Activated T-helper 2 cell treated with anti-CD3 and anti-CD28 coated beads, Interferon-gamma antibody, Interleukin-2, Interleukin-4, amounts not matched to agents 10 μg/mL and 5 μg/mL and 100 μg/mL, durations not matched to agents 14 hours and 24 hours and 36 hours (primary cell): Measurements from ENCODE around the gene SRMS. TPM values are rescaled to one million over a fixed set of nuclear protein-coding genes. Genes with fewer than 3 reads are reported as not detected.

Experiments used
- DNase-seq: peaks from one replicate; pipeline ENCODE4 v3.0.0; 2021; ENCODE audit warnings: low spot score
- H3K27ac Mint-ChIP-seq: one replicate; pipeline ENCODE4 v1.8.0; 2021; ENCODE audit warnings: mixed read lengths
- H3K27me3 Mint-ChIP-seq: one replicate; pipeline ENCODE4 v1.8.0; 2021; ENCODE audit warnings: low read depth, mixed read lengths
- H3K36me3 Mint-ChIP-seq: one replicate; pipeline ENCODE4 v1.8.0; 2021; ENCODE audit warnings: low read depth, mixed read lengths
- H3K4me1 Mint-ChIP-seq: one replicate; pipeline ENCODE4 v1.8.0; 2021; ENCODE audit warnings: low read depth, mixed read lengths
- H3K4me3 Mint-ChIP-seq: one replicate; pipeline ENCODE4 v1.8.0; 2021; ENCODE audit warnings: low read depth, mild to moderate bottlenecking, moderate library complexity, mixed read lengths
- H3K9me3 Mint-ChIP-seq: one replicate; pipeline ENCODE4 v1.8.0; 2021; ENCODE audit warnings: mixed read lengths
- intact Hi-C: fragments of 100-400 bp; cut with micrococcal nuclease; formaldehyde crosslinking; loops from one replicate; pipeline ENCODE4 v1.15.1; 2023
- total RNA-seq: library from RNA; stranded (reverse); gene quantifications from 2 replicates; pipeline ENCODE4 v1.2.3, GENCODE V29; 2022

Gene SRMS, protein sequence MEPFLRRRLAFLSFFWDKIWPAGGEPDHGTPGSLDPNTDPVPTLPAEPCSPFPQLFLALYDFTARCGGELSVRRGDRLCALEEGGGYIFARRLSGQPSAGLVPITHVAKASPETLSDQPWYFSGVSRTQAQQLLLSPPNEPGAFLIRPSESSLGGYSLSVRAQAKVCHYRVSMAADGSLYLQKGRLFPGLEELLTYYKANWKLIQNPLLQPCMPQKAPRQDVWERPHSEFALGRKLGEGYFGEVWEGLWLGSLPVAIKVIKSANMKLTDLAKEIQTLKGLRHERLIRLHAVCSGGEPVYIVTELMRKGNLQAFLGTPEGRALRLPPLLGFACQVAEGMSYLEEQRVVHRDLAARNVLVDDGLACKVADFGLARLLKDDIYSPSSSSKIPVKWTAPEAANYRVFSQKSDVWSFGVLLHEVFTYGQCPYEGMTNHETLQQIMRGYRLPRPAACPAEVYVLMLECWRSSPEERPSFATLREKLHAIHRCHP
- total RNA-seq: not detected in 2 replicates

DNA sequence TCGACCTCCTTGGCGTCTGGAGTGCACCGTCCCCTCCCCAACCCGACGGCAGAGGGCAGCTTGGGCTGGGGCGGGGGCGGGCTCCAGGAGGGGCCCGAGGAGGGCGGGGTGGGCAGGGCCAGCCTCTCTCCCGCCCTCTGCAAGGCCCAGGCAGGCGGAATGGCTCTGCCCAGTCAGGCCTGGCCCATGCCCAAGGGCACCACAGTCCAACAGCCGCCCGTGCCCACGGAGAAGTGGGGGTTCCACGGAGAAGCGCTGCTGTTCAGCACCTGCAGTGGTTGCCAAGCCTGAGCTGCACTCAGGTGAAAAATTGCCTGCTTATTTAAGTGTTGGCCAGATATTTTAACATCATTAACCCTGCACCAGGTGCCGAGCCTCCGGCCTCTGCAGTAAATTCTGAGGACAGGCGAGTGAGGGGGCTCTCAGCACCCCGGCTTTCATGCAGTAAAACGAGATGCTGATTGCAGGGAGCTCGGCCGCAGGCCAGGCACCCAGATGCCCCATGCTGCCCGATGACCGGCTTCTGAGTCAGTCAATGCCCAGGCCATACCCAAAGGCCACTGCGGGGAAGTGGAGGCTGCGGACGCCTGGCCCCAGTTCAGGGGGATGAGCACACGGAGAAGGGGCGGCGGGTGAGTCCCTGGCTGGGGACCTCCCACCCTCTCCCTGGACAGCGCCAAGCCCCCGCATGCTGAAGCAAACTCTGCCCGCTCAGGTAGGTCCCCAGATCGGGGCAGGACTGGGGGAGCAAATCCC is at the start of gene SRMS:
Gene SRMS (minus strand): TSS at position 25 of the 756 bp plus-strand sequence. CDS start 286 bp downstream, outside the sequence.
- intact Hi-C loops: no loop called here
- Mint-ChIP-seq H3K4me3 (no peak within 1 kb of the TSS), H3K27ac (no peak within 1 kb of the TSS), H3K4me1 (peaks cover 5% of the 10 kb centered on the region), H3K9me3 (no peaks in the 10 kb centered on the region), H3K27me3 (peaks cover 19% of the 10 kb centered on the region), H3K36me3 (no peaks in the 10 kb centered on the region)
- no peak for DNase-seq

DNA sequence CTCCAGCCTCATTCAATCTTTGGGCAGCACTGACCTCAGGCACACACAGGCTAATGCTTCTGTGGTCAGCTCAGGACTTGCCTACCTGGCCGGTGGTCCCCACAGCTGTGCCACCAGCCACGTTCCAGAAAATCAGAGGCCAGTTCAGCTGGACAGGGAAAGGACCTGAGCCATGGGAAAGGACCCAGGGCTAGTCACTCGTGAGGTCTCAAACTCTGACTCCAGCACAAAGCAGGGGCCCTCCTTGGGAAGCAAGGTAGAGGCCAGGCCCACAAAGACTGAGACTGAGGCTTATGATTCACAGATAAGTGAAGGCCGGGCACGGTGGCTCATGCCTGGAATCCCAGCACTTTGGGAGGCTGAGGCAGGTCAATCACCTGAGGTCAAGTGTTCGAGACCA is 48.9 kb upstream of the SRMS start:
- intact Hi-C loops: no loop called here
- Mint-ChIP-seq H3K4me1 (no peaks in the 10 kb centered on the region), H3K36me3 (peaks cover 36% of the 10 kb centered on the region), H3K27me3 (no peaks in the 10 kb centered on the region), H3K27ac (no peak overlapping the region), H3K9me3 (no peaks in the 10 kb centered on the region), H3K4me3 (no peak overlapping the region)
- no peak for DNase-seq

DNA sequence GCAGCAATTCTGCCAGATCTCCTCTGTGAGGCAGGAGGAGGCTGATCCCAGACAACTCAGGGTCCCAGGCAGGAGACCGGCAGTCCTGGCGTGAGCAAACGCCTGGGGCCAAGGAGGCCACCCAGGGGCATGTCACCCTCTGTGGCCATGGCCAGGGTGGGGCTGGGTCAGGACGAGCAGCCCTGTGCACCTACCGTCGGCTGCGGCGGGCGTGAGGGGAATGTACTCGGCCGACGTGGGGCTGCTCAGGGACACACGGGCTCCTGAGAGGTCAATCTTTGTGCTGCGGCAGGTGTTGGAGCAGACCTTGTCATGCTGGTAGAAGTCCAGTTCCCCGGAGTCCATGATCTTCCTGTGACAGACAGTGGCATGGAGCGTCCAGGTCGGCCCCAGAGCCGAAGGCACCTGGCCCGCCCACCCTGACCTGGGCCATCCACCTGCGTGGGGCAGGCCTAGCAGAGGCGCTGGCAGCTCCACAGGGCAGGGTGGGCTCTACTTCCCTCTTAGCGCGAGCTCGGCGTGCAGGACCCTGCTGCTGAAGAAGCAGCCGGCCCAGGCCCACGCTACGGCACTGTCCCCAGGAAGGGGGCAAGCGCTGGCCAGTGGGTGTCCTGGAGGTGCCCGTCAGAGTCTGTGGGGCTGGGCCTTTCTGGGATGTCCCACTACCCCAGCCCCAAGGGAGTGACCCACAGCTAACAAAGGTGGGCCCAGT is 48.0 kb upstream of the SRMS start:
- Mint-ChIP-seq H3K27ac (no peak overlapping the region), H3K4me1 (no peaks in the 10 kb centered on the region), H3K27me3 (no peaks in the 10 kb centered on the region), H3K4me3 (no peak overlapping the region), H3K9me3 (no peaks in the 10 kb centered on the region), H3K36me3 (peaks cover 39% of the 10 kb centered on the region)
- intact Hi-C loops: no loop called here
- DNase-seq: no peak

DNA sequence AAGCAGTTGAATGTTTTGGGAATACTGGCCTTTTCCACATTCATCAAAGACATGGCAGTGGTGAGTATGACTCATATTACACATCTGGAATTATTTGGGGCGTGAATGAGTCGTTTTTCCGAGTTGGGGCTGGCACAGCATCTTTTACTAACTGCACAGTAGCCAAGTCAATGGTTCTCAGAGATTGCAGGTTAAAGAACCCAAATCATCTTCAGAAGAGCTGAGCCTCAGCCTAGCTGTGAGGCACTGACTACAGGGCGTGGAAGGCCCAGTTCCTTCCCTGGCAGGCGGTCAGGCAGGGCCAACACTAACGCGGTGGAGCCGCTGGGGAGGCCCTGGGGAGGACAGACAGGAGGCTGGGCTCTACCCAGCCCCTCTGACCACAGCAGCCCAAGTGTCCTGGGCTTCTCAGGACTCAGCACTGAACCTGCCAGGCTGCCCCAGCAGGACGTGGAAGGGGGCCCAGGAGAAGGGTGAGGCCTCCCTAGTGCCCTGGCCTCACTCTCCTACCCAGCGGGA is 46.6 kb upstream of the SRMS start:
- H3K27ac Mint-ChIP-seq: no peak overlapping the region
- H3K4me1 Mint-ChIP-seq: no peaks in the 10 kb centered on the region
- no peak overlapping the region for H3K4me3 Mint-ChIP-seq
- H3K27me3 Mint-ChIP-seq: no peaks in the 10 kb centered on the region
- H3K9me3 Mint-ChIP-seq: no peaks in the 10 kb centered on the region
- no peak for DNase-seq
- peaks cover 41% of the 10 kb centered on the region for H3K36me3 Mint-ChIP-seq
- intact Hi-C loops: no loop called here

DNA sequence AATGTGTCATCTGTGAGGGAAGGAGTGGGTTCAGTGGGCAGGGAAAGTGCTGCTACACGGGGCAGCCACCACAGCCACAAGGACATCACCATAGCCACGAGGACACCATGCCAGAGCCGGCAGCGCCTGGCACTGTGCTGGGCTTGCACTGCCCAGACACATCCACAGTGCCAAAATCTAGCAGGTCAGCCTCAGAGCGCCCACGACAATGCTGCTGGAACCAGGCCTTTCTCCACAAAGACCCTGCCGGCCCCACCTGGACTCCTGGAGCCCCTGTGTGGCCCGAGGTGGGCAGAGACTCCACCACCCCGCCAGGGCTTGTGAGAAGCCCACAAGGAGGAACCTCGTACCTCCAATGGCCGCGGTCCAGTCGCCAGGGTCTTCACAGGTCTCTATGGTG is 45.1 kb upstream of the SRMS start:
- Mint-ChIP-seq H3K4me3 (no peak overlapping the region), H3K4me1 (no peaks in the 10 kb centered on the region), H3K9me3 (no peaks in the 10 kb centered on the region), H3K27me3 (no peaks in the 10 kb centered on the region), H3K27ac (no peak overlapping the region), H3K36me3 (peaks cover 36% of the 10 kb centered on the region)
- intact Hi-C loops: no loop called here
- no peak for DNase-seq

DNA sequence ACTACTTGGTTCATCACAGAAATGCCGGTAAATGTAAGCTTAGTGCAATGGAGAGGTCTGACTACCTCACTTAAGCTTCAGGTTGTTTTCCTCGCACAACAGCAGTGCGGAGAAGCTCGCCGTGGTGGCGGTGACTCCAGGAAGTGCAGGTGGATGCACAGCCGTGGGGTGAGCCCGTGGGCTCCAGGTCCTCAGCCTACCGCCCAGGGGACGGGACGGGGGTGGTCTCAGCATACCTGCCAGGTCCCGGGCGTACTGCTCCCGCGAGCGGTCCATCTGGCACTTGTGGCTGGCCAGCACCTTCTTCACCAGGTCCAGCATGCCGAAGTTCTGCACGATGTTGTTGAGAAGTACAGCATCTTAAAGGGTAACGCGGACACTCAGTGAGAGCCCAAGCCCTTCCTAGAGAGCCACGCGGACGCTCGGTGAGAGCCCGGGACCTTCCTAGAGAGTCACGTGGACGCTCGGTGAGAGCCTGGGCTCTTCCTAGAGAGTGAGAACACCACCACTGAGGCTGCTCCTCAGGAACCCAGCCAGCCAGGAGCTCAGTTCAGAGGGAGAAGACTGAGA is 44.3 kb upstream of the SRMS start:
- intact Hi-C loops: no loop called here
- Mint-ChIP-seq H3K4me3 (no peak overlapping the region), H3K9me3 (no peaks in the 10 kb centered on the region), H3K36me3 (peaks cover 41% of the 10 kb centered on the region), H3K27me3 (no peaks in the 10 kb centered on the region), H3K4me1 (no peaks in the 10 kb centered on the region), H3K27ac (no peak overlapping the region)
- no peak for DNase-seq

DNA sequence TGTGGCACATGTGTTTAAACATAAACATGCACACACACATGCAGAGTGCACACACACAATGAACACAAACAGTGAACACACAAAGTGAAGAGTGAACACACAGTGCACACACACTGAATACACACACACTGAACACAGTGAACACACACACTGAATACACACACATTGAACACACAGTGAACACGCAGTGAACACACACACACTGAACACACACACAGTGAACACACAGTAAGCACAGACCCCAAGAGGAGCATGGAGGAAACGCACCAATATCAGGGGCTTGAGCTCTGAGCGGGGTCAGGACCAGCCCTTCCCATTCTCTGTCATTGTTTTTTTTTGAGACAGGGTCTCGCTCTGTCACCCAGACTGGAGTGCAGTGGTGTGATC is 43.6 kb upstream of the SRMS start:
- no peaks in the 10 kb centered on the region for H3K4me1 Mint-ChIP-seq
- H3K4me3 Mint-ChIP-seq: no peak overlapping the region
- H3K9me3 Mint-ChIP-seq: no peaks in the 10 kb centered on the region
- peaks cover 41% of the 10 kb centered on the region for H3K36me3 Mint-ChIP-seq
- intact Hi-C loops: no loop called here
- no peak overlapping the region for H3K27ac Mint-ChIP-seq
- no peak for DNase-seq
- H3K27me3 Mint-ChIP-seq: no peaks in the 10 kb centered on the region

DNA sequence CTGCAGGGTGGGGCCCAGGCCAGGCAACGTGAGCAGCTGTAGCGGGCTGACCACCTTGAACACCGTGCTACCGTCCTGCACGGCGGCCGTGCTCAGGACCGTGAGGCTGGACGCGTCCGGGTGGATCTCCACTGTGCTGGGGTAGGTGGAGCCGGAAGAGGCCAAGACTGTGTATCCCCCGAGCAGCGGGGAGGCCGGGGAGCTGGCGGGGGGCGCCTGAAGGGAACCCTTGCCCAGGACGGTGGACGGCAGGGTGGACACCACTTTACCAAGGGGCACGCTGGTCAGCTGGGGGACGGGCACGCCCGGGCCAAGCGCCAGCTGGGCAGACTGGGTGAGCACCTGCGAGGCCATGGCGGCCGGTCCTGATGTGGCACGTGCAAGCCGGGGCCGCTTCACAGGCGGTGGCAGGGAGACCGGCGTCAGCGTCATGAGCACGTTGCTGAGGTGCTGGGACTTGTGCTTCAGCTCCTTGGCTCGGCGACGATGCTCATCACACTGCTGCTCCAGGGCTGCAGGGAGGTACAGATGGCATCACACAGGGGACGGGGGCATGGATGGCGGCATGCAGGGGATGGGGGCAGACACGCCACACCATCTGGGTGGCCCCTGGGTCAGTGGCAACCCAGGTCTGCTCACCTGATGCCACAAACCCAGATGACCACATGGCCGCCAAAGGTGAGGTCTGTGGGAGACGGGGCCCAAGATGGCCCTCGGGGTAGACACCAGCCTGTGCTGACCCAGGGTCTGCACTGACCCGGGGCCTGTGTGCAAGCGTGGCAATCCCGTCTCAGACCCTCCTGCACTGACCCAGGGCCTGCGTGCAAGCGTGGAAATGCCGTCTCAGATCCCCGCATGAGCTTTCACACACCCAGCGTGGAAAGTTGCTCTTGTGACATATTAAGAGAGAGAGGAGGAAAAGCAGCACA is 42.9 kb upstream of the SRMS start:
- DNase-seq: no peak
- intact Hi-C loops: no loop called here
- Mint-ChIP-seq H3K27ac (no peak overlapping the region), H3K36me3 (peaks cover 40% of the 10 kb centered on the region), H3K4me3 (no peak overlapping the region), H3K9me3 (no peaks in the 10 kb centered on the region), H3K27me3 (no peaks in the 10 kb centered on the region), H3K4me1 (no peaks in the 10 kb centered on the region)

DNA sequence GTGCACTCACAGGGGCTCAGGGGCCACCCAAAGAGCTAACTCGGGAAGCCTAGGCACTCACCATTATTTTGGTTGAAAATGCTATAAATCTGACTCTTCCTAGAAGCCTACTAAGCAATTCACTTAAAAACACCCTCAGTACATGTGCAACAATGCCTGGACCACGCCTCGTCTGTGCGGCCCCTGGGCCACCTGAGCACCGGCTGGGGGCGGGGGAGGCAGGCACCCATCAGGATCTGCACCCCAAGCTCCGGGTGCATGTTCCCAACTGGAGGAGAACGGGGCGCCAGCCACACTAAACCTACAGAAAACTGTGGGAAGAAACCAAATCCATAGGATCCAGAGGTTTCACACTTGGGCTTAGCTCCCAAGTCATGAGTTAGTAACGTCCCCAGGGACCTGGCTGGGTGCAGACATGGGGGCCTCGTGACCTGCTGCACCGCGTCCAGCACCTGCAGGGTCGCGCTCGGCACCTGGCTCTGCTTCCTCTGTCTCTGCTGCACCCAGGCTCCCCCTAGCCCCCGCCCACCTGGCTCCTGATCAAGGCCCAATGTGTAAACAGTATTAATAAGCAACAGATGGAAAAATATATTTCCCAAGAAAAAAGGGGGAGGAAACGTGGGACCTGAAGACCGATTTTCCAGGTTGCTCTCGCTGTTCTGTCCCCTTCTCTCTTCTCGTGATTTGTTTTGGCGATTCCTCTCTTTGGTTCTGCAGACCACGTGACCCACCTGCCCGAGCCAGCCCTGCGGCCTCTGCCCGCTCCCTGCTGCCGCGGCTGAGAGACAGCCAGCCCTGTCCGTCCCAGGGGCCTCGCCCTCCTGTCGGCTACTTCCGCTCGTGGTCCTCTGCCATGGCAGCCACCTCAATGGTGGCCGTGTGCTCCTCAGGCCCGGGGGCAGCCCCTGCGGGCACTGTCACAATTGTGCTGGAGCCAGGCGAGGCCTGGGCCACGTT is 42.0 kb upstream of the SRMS start:
- no peaks in the 10 kb centered on the region for H3K27me3 Mint-ChIP-seq
- H3K4me3 Mint-ChIP-seq: no peak overlapping the region
- H3K9me3 Mint-ChIP-seq: no peaks in the 10 kb centered on the region
- DNase-seq: no peak
- peaks cover 37% of the 10 kb centered on the region for H3K36me3 Mint-ChIP-seq
- no peak overlapping the region for H3K27ac Mint-ChIP-seq
- intact Hi-C loops: no loop called here
- no peaks in the 10 kb centered on the region for H3K4me1 Mint-ChIP-seq

DNA sequence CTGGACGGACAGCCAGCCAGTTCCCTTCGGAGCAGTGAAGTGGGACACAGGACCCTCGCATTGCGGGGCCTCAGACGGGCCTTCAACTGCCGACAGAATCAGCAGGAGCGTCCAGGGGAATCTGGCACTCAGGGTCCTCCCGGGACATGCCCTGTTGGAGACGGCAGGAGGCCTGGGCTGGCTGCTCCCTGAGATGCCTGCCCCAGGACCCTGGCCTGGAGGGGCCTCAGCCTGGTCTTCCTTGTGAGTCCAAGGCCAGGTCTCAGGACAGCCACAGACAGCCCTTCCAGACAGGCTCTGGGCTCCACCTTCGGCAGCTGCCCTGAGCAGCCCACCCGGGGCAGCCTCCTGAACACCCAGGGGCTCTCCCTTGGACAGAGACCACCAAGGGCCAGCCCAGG is 41.1 kb upstream of the SRMS start:
- H3K27me3 Mint-ChIP-seq: peaks cover 3% of the 10 kb centered on the region
- peaks cover 37% of the 10 kb centered on the region for H3K36me3 Mint-ChIP-seq
- H3K4me3 Mint-ChIP-seq: no peak overlapping the region
- no peaks in the 10 kb centered on the region for H3K4me1 Mint-ChIP-seq
- H3K27ac Mint-ChIP-seq: no peak overlapping the region
- intact Hi-C loops: no loop called here
- no peaks in the 10 kb centered on the region for H3K9me3 Mint-ChIP-seq
- no peak for DNase-seq
